Stomach (tissue), 9 donors: ENCODE results near the gene CIRBP. TPM values are rescaled to one million over a fixed set of nuclear protein-coding genes. Genes with fewer than 3 reads are reported as not detected.
A peak's percentile ranks its signal among the peaks of the same experiment; 100 is the strongest.
"Not testable (repeated sequence)": the region's sequence is repeated elsewhere in the genome, so short reads cannot be mapped to it uniquely, and the experiment has no call there.

Experiments
- DNase-seq, 2 donors: peaks; one replicate each; pipeline versions ENCODE4 v3.0.0 to v3.0.0-alpha.2; 2013 to 2019
- H3K27ac ChIP-seq, 5 donors: fragments of 200-600 bp in 4 of 5; sonication (generic) in 4 of 5; one replicate each; pipeline ENCODE4 v1.5.1; 2013 to 2019; ENCODE audit warnings: mild to moderate bottlenecking in 1 of 5, moderate library complexity in 1 of 5
- H3K27me3 ChIP-seq, 3 donors: fragments of 200-600 bp; sonication (generic); one replicate each; pipeline ENCODE4 v1.5.1; 2017 to 2019; ENCODE audit warnings: mixed run types in 1 of 3
- H3K36me3 ChIP-seq, 4 donors: fragments of 200-600 bp; sonication (generic); 1 replicate in 3 of 4; 2 replicates in 1 of 4; pipeline ENCODE4 v1.5.1; 2016 to 2019
- H3K4me1 ChIP-seq, 4 donors: fragments of 200-600 bp; sonication (generic); one replicate each; pipeline ENCODE4 v1.5.1; 2016 to 2019
- H3K4me3 ChIP-seq, 4 donors: fragments of 200-600 bp; sonication (generic) in 3 of 4; one replicate each; pipeline ENCODE4 v1.5.1; 2016 to 2019; ENCODE audit warnings: mild to moderate bottlenecking in 1 of 4
- H3K9me3 ChIP-seq, 4 donors: fragments of 200-600 bp; sonication (generic); one replicate each; pipeline ENCODE4 v1.5.1; 2016 to 2019
- EP300 ChIP-seq: sonication (generic); formaldehyde crosslinking; IDR thresholded peaks from one replicate; pipeline ENCODE4 v1.6.1; 2017; ENCODE audit warnings: antibody characterized with exemption
- POLR2A ChIP-seq, 4 donors: fragments of 450-650 bp; IDR thresholded peaks; one replicate each; pipeline ENCODE4 v1.6.1; 2016; ENCODE audit warnings: antibody characterized with exemption in 4 of 4, control low read depth in 2 of 4, mild to moderate bottlenecking in 1 of 4, moderate library complexity in 1 of 4
- POLR2AphosphoS5 ChIP-seq, 3 donors: sonication (generic); formaldehyde crosslinking; IDR thresholded peaks; one replicate each; pipeline ENCODE4 v1.6.1; 2016; ENCODE audit warnings: antibody characterized with exemption in 3 of 3
- WGBS, 5 donors: extraction: QIAGEN DNeasy Blood & Tissue Kit in 3 of 5; methylation state at CpG; one replicate each; pipeline versions ENCODE4 v1.1.5 to v1.1.7; 2013 to 2018; 5-methylcytosine and 5-hydroxymethylcytosine counted together
- intact Hi-C: fragments of 100-400 bp; cut with DNase I; formaldehyde crosslinking; loops from one replicate; pipeline ENCODE4 v1.15.1; 2023; ENCODE audit warnings: low total_unique reads
- polyA plus RNA-seq, 3 donors: library from polyadenylated mRNA; stranded (reverse); fragments of 200-250 nt; gene quantifications; one replicate each; pipeline ENCODE4 v1.2.3, GENCODE V29; 2013
- total RNA-seq, 5 donors: library from RNA; depleted of rRNA; stranded (reverse); fragments of >200 nt; gene quantifications; one replicate each; pipeline versions ENCODE4 v1.1.0 to v1.2.3, GENCODE V29; 2014 to 2016
- TF ChIP-seq, protein P1 (sequence below), 7 experiments: fragments of 450-650 bp in 4 of 7; fragments of 200-600 bp in 3 of 7; sonication (generic) in 3 of 7; IDR thresholded peaks; one replicate each; pipeline ENCODE4 v1.5.1; 2016 to 2019; ENCODE audit warnings: antibody characterized with exemption in 7 of 7, control low read depth in 2 of 7, mild to moderate bottlenecking in 1 of 7
- donor health status: healthy with polysubstance abuse.
- donor health status: Bipolar disorder and iron deficiency.
- donor health status: healthy.

Gene CIRBP
- total and polyA plus RNA-seq, 8 donors = 250 to 686 (median 356) TPM

DNA sequence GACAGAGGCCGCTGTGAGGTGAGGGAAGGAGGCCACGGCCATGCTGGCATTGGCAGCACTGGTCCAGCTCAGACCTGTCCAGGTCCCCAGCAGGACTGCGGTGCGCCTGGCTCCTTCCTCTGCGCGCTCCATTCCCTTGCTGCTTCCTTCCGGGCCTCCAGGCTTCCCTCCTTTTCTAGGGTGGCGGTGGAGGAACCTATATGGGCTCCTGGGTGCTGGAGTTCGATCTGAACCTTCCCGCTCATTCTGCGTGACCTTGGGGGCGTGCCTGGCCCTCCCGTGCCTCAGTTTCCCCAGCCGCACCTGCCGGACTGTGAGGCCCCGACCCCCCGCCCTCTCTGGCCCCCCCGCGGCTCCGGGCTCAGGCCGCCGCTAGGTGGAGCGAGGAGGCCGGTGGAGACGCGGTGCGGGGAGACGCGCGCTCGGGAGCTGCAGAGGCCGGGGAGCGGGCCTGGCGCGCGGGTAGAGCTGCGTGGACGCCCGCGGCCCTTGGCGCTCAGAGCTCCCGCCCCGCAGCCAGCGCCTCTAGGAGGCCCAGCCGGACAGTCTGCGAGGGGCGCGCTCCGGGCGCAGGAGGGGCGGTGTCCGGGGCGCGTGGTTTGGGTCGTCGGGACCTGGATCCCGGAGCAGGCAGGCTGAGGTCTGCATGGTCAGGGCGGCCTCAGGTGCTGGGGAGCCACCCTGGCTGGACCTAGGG lies 46.5 kb downstream of the CIRBP start:
- peak overlapping the region; percentile 13 to 43 (median 30) for H3K4me3 ChIP-seq
- H3K27ac ChIP-seq = no peak overlapping the region
- peak; percentile 63 to 84 for DNase-seq
- H3K4me1 ChIP-seq = peaks cover 8 to 18% (median 14%) of the 10 kb centered on the region in 4 donors
- H3K27me3 ChIP-seq = peaks cover 0 to 98% (median 65%) of the 10 kb centered on the region in 3 donors
- no peaks in the 10 kb centered on the region for H3K36me3 ChIP-seq
- TF ChIP-seq, protein P1, sequence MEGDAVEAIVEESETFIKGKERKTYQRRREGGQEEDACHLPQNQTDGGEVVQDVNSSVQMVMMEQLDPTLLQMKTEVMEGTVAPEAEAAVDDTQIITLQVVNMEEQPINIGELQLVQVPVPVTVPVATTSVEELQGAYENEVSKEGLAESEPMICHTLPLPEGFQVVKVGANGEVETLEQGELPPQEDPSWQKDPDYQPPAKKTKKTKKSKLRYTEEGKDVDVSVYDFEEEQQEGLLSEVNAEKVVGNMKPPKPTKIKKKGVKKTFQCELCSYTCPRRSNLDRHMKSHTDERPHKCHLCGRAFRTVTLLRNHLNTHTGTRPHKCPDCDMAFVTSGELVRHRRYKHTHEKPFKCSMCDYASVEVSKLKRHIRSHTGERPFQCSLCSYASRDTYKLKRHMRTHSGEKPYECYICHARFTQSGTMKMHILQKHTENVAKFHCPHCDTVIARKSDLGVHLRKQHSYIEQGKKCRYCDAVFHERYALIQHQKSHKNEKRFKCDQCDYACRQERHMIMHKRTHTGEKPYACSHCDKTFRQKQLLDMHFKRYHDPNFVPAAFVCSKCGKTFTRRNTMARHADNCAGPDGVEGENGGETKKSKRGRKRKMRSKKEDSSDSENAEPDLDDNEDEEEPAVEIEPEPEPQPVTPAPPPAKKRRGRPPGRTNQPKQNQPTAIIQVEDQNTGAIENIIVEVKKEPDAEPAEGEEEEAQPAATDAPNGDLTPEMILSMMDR (IDR thresholded peaks at IDR 0.05) = peak in 4 of 7 experiments; percentile 38 to 72 (median 48)
- no peak for TF ChIP-seq POLR2AphosphoS5 (IDR thresholded peaks at IDR 0.05)
- H3K9me3 ChIP-seq = no peaks in the 10 kb centered on the region
- intact Hi-C loops = no loop called here
- 7 to 14% (median 11%) methylated on average over 17 to 58 of the region's 58 CpGs for WGBS, 5 donors

DNA sequence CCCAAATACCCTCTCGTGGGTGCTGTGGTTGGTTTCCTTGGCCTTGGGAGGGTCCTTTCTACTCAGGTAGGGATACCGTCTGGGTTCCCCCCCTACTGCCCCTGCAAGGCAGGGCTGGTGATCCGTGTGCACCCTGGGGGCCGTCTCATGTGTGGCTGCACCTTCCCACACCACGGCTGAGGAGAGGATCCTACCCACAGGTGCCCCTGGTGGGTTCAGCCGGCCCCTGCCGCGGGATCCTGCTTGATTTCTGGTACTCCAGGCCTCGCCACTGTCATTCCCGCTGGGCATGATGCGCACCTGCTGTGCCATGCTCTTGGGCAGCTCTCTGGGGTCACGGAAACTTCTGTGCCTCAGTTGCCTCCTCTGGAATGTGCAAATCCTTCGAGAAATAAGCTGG lies 47.3 kb downstream of the CIRBP start:
- intact Hi-C loops = no loop called here

DNA sequence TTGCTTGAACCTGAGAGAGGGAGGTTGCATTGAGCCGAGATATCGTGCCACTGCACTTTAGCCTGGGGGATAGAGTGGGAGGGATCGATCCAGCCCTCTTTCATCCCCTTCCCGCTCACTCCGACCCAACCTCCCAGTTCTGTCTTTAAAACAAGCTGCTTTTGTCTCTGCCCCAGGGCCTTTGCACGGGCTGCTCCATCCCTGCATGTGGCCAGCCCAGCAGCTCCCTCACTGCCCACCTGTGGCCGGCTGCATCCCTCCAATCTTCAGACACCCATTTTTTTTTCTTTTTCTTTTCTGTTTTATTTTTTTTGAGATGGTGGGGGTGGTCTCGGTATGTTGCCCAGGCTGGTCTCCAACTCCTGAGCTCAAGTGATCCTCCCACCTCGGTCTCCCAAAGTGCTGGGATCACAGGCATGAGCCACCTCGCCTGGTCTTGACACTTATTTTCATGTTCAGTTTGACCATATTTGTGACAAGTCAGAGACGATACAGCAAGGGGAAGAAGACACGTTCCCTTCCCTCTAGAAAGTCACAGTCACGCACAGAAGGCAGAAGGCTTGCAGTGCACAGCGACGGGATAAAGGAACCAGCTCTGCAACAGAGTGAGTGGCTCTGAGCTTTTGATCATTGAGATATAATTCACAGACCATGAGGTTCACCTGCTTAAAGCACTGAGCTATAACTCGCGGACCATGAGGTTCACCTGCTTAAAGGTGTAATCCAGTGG lies 48.3 kb downstream of the CIRBP start:
- intact Hi-C loops = no loop called here
- no peaks in the 10 kb centered on the region for H3K9me3 ChIP-seq
- TF ChIP-seq POLR2A (IDR thresholded peaks at IDR 0.05) (no peak), EP300 (no peak), POLR2AphosphoS5 (IDR thresholded peaks at IDR 0.05) (no peak)
- TF ChIP-seq, protein P1 (IDR thresholded peaks at IDR 0.05) = no peak
- H3K27me3 ChIP-seq = peaks cover 0 to 97% (median 71%) of the 10 kb centered on the region in 3 donors
- no peaks in the 10 kb centered on the region for H3K36me3 ChIP-seq
- no peak overlapping the region for H3K27ac ChIP-seq
- DNase-seq = no peak
- peaks cover 8 to 18% (median 14%) of the 10 kb centered on the region in 4 donors for H3K4me1 ChIP-seq
- H3K4me3 ChIP-seq = no peak overlapping the region
- WGBS, 5 donors = 67 to 73% (median 70%) methylated on average over 17 of the region's 17 CpGs

More for the DNA sequence above, 47.3 kb downstream of the CIRBP start:
- Histone ChIP-seq H3K4me3 (no peak overlapping the region), H3K27me3 (peaks cover 0 to 96% (median 64%) of the 10 kb centered on the region in 3 donors), H3K4me1 (peaks cover 8 to 18% (median 14%) of the 10 kb centered on the region in 4 donors), H3K9me3 (no peaks in the 10 kb centered on the region), H3K27ac (no peak overlapping the region), H3K36me3 (no peaks in the 10 kb centered on the region)
- no peak for DNase-seq
- 73 to 80% (median 75%) methylated on average over 11 to 13 of the region's 13 CpGs for WGBS, 5 donors
- no peak for TF ChIP-seq EP300

DNA sequence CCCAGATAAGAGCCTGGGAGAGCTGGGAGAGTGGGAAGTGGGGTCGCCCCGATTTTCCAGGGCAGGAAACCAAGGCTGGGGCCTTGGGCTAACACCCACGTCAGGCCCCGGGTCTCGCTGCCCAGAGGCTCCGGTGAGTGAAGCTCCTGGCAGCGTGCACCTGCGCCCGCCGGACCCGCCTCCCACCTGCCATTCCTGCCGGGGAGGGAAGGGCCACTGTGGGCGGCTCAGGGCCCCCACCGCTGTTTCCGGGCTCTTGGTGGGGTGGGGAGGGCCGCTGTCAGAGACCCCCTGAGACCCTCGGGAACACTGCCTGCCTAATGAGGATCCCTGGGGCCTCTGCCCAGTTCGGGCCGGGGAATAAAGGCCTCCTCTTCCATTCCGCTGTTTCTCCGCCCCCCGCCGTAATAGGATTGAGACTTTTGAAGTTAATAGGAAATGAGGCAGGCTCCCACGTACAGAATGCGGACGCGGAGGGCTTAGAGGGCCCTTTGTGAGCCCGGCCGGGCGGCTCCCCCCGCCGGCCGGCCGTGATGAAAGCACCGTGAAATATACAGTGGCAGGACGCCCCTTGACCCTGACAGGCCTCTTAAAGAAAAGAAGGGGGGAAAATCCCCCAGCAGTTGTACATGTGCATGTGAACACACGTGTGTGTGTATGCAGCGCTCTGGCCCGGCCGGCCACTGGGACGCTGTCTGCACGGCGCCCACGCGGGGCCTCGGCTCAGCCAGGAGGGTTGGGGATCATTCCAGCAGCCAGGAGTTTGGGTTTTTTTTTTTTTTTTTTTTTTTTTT lies 49.7 kb downstream of the CIRBP start:
- no peak overlapping the region for H3K27ac ChIP-seq
- H3K36me3 ChIP-seq = no peaks in the 10 kb centered on the region
- peaks cover 0 to 97% (median 71%) of the 10 kb centered on the region in 3 donors for H3K27me3 ChIP-seq
- no peak for DNase-seq
- 36 to 56% (median 50%) methylated on average over 40 to 46 of the region's 46 CpGs for WGBS, 5 donors
- intact Hi-C loops = no loop called here
- H3K4me3 ChIP-seq = no peak overlapping the region
- no peaks in the 10 kb centered on the region for H3K9me3 ChIP-seq
- peaks cover 8 to 11% (median 10%) of the 10 kb centered on the region in 4 donors for H3K4me1 ChIP-seq
- TF ChIP-seq, protein P1 (IDR thresholded peaks at IDR 0.05) = no peak
- TF ChIP-seq POLR2AphosphoS5 (IDR thresholded peaks at IDR 0.05) (no peak), EP300 (no peak), POLR2A (IDR thresholded peaks at IDR 0.05) (no peak)

DNA sequence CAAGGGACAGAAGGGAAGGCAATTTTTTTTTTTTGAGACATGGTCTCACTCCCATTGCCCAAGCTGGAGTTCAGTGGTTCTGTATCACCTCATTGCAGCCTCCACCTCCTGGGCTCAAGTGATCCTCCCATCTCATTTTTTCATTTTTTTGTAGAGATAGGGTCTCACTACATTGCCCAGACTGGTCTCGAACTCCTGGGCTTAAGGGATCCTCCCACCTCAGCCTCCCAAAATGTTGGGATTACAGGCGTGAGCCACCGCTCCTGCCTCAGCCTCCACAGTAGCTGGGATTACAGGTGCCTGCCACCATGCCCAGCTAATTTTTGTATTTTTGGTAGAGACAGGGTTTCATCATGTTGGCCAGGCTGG lies 51.1 kb downstream of the CIRBP start:
- not testable (repeated sequence) for DNase-seq
- peaks cover 0 to 97% (median 69%) of the 10 kb centered on the region in 3 donors for H3K27me3 ChIP-seq

More for the DNA sequence above, 51.1 kb downstream of the CIRBP start:
- H3K4me1 ChIP-seq = peaks cover 14 to 20% (median 18%) of the 10 kb centered on the region in 4 donors
- 86 to 94% (median 91%) methylated on average over 3 of the region's 3 CpGs for WGBS, 5 donors
- H3K27ac ChIP-seq, H3K9me3 ChIP-seq, H3K36me3 ChIP-seq, intact Hi-C loops, H3K4me3 ChIP-seq: not testable (repeated sequence)
